Measurements from ENCODE around the gene ACSF3.
"Not testable (repeated sequence)": the region's sequence is repeated elsewhere in the genome, so short reads cannot be mapped to it uniquely, and the experiment has no call there.

DNA sequence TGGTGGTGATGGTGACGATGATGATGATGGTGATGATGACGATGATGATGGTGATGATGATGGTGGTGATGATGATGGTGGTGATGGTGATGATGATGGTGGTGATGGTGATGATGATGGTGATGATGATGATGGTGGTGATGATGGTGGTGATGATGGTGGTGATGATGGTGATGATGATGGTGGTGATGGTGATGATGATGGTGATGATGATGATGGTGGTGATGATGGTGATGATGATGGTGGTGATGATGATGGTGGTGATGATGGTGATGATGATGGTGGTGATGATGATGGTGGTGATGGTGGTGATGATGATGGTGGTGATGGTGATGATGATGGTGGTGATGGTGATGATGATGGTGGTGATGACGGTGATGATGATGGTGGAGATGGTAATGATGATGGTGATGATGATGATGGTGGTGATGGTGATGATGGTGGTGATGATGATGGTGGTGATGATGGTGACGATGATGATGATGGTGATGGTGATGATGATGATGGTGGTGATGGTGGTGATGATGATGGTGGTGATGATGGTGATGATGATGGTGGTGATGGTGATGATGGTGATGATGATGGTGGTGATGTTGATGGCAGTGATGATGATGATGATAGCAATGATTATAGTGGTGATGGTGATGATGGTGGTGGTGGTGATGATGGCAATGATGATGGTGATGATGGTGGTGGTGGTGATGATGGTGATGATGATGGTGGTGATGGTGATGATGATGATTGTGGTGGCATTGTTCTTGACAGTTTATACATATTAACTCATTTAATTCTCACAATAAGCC lies 24.6 kb upstream of the ACSF3 start:
- TF ChIP-seq, protein P1, sequence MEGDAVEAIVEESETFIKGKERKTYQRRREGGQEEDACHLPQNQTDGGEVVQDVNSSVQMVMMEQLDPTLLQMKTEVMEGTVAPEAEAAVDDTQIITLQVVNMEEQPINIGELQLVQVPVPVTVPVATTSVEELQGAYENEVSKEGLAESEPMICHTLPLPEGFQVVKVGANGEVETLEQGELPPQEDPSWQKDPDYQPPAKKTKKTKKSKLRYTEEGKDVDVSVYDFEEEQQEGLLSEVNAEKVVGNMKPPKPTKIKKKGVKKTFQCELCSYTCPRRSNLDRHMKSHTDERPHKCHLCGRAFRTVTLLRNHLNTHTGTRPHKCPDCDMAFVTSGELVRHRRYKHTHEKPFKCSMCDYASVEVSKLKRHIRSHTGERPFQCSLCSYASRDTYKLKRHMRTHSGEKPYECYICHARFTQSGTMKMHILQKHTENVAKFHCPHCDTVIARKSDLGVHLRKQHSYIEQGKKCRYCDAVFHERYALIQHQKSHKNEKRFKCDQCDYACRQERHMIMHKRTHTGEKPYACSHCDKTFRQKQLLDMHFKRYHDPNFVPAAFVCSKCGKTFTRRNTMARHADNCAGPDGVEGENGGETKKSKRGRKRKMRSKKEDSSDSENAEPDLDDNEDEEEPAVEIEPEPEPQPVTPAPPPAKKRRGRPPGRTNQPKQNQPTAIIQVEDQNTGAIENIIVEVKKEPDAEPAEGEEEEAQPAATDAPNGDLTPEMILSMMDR (IDR thresholded peaks at IDR 0.05): not testable (repeated sequence)
- not testable (repeated sequence) for TF ChIP-seq POLR2AphosphoS5 (IDR thresholded peaks at IDR 0.05; ENCODE audit: low read depth, low read length); REST (IDR thresholded peaks at IDR 0.05; ENCODE audit: insufficient read depth in 1 of 2, low read depth in 2 of 2, low read length in 1 of 2); TCF7L2 (IDR thresholded peaks at IDR 0.05; ENCODE audit: low read depth, low read length)

All from Panc1 (cell line).